Smooth muscle cell (in vitro differentiated cells): Measurements from ENCODE around the gene PRDX1. TPM values are rescaled to one million over a fixed set of nuclear protein-coding genes. Genes with fewer than 3 reads are reported as not detected.
A peak's percentile ranks its signal among the peaks of the same experiment; 100 is the strongest.
"Not testable (repeated sequence)": the region's sequence is repeated elsewhere in the genome, so short reads cannot be mapped to it uniquely, and the experiment has no call there.

Source experiments
- DNase-seq: peaks from one replicate; lab custom pipeline; 2025; ENCODE audit not compliant: unreplicated experiment; lab: John Stamatoyannopoulos, UW
- H2AFZ ChIP-seq: fragments of 200-600 bp; sonication (generic); 2 replicates; pipeline ENCODE4 v1.6.0; 2016; ENCODE audit warnings: antibody characterized with exemption, low read depth, mild to moderate bottlenecking
- H3F3A ChIP-seq: fragments of 200-600 bp; sonication (generic); 2 replicates; pipeline ENCODE4 v1.6.0; 2017; ENCODE audit warnings: antibody characterized with exemption, low read depth
- H3K27ac ChIP-seq: fragments of 200-600 bp; sonication (generic); 2 replicates; pipeline ENCODE4 v1.5.1; 2016; ENCODE audit warnings: low read depth, mild to moderate bottlenecking
- H3K27me3 ChIP-seq: fragments of 200-600 bp; sonication (generic); 2 replicates; pipeline ENCODE4 v1.6.1; 2016; ENCODE audit warnings: low read depth, mild to moderate bottlenecking
- H3K36me3 ChIP-seq: fragments of 200-600 bp; sonication (generic); 2 replicates; pipeline ENCODE4 v1.5.1; 2016; ENCODE audit warnings: low read depth
- H3K4me1 ChIP-seq: fragments of 200-600 bp; sonication (generic); 2 replicates; pipeline ENCODE4 v1.5.1; 2016; ENCODE audit warnings: low read depth
- H3K4me2 ChIP-seq: fragments of 200-600 bp; sonication (generic); 2 replicates; pipeline ENCODE4 v1.6.0; 2016; ENCODE audit warnings: mild to moderate bottlenecking
- H3K4me3 ChIP-seq: fragments of 200-600 bp; sonication (generic); 2 replicates; pipeline ENCODE4 v1.5.1; 2016; ENCODE audit warnings: mild to moderate bottlenecking
- H3K79me2 ChIP-seq: fragments of 200-600 bp; sonication (generic); 2 replicates; pipeline ENCODE4 v1.6.0; 2016; ENCODE audit warnings: low read depth, mild to moderate bottlenecking
- H3K9ac ChIP-seq: fragments of 200-600 bp; sonication (generic); 2 replicates; pipeline ENCODE4 v1.6.0; 2016; ENCODE audit warnings: low read depth
- H3K9me3 ChIP-seq: fragments of 200-600 bp; sonication (generic); replicated peaks from 2 replicates; pipeline ENCODE4 v1.5.1; 2016; ENCODE audit warnings: low read depth
- H4K20me1 ChIP-seq: fragments of 200-600 bp; sonication (generic); 2 replicates; pipeline ENCODE4 v1.6.0; 2016; ENCODE audit warnings: low read depth
- WGBS: methylation state at CpG from one replicate; pipeline ENCODE4 v1.1.7; 2016; ENCODE audit warnings: low lambda C conversion rate; 5-methylcytosine and 5-hydroxymethylcytosine counted together
- polyA plus RNA-seq: library from polyadenylated mRNA; unstranded; fragments of >200 nt; fragmentation: Nextera tagmentation; extraction: Ambion mirVana; gene quantifications from 2 replicates; pipeline ENCODE4 v1.2.1, GENCODE V29; 2016
- total RNA-seq: library from RNA; depleted of rRNA; stranded (reverse); fragments of >200 nt; gene quantifications from 2 replicates; pipeline ENCODE4 v1.2.3, GENCODE V29; 2014
- TF ChIP-seq, protein P1 (sequence below): fragments of 200-600 bp; sonication (generic); IDR thresholded peaks from 2 replicates; pipeline ENCODE4 v1.5.1; 2017; ENCODE audit warnings: borderline replicate concordance, mild to moderate bottlenecking, antibody characterized with exemption; ENCODE audit not compliant: insufficient read depth, poor library complexity, severe bottlenecking

Gene PRDX1
- total and polyA plus RNA-seq, 2 experiments from 2014 or later, result 303 to 369 TPM

DNA sequence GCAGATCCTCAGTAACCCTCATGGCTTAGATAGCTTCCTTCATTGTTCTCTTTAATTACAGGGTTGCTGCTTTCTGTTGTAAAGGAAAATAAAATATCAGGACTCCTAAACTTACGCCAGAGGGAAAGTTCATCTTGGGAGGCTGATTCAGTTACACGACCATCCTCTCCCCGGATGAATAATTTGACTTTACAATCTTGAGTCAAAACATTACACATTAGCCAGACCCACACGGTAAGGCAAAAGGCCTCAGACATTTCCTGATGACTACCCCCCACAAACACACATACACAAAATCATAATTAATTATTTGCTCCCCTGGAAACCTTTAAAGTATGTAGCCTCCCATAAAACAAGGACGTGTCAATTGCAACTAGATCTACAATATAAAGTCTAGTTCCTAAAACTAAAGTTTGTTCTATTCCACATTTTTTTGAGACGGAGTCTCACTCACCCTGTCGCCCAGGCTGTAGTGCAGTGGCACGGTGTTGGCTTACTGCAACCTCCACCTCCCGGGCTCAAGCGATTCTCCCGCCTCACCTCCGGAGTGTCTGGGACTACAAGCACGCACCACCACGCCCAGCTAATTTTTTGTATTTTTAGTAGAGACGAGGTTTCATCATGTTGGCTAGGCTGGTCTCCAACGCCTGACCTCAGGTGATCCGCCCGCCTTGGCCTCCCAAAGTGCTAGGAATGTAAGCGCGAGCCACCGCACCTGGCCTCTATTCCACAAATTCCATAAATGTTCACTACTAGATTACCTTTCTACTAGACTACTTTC is 830 bp upstream of the PRDX1 start:
- DNase-seq, result no peak
- H3K4me1 ChIP-seq, result peaks cover 8% of the 10 kb centered on the region
- H3K4me3 ChIP-seq, result peak overlapping the region; percentile 87
- H3K9me3 ChIP-seq, result no peaks in the 10 kb centered on the region
- peak overlapping the region; percentile 90 for H3K9ac ChIP-seq
- peak overlapping the region; percentile 94 for H3K27ac ChIP-seq
- WGBS, result 45% methylated on average over 21 of the region's 21 CpGs
- H3F3A ChIP-seq, result peaks cover 11% of the 10 kb centered on the region
- H2AFZ ChIP-seq, result peak overlapping the region; percentile 67
- H3K27me3 ChIP-seq, result no peaks in the 10 kb centered on the region
- H4K20me1 ChIP-seq, result peaks cover 35% of the 10 kb centered on the region
- H3K79me2 ChIP-seq, result peaks cover 26% of the 10 kb centered on the region
- H3K4me2 ChIP-seq, result peak overlapping the region; percentile 92
- no peaks in the 10 kb centered on the region for H3K36me3 ChIP-seq
- TF ChIP-seq, protein P1, sequence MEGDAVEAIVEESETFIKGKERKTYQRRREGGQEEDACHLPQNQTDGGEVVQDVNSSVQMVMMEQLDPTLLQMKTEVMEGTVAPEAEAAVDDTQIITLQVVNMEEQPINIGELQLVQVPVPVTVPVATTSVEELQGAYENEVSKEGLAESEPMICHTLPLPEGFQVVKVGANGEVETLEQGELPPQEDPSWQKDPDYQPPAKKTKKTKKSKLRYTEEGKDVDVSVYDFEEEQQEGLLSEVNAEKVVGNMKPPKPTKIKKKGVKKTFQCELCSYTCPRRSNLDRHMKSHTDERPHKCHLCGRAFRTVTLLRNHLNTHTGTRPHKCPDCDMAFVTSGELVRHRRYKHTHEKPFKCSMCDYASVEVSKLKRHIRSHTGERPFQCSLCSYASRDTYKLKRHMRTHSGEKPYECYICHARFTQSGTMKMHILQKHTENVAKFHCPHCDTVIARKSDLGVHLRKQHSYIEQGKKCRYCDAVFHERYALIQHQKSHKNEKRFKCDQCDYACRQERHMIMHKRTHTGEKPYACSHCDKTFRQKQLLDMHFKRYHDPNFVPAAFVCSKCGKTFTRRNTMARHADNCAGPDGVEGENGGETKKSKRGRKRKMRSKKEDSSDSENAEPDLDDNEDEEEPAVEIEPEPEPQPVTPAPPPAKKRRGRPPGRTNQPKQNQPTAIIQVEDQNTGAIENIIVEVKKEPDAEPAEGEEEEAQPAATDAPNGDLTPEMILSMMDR, result no peak

DNA sequence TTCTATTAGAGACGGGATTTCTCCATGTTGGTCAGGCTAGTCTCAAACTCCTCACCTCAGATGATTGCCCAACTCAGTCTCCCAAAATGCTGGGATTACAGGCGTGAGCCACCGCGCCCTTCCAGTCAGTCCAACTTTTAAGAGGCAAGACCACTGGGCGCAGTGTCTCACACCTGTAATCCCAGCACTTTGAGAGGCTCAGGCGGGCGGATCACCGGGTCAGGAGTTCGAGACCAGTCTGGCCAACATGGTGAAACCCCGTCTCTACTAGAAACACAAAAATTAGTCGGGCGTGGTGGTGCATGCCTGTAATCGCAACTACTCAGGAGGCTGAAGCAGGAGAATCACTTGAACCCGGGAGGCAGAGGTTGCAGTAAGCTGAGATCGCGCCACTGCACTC is 1.9 kb downstream of the PRDX1 start:
- Histone ChIP-seq H3K79me2 (peaks cover 26% of the 10 kb centered on the region), H3F3A (peaks cover 11% of the 10 kb centered on the region), H3K4me2 (peak overlapping the region; percentile 92), H4K20me1 (peaks cover 59% of the 10 kb centered on the region)
- not testable (repeated sequence) for DNase-seq, H3K9me3 ChIP-seq, H3K4me3 ChIP-seq, H3K4me1 ChIP-seq, H3K9ac ChIP-seq, H2AFZ ChIP-seq, H3K27ac ChIP-seq, H3K36me3 ChIP-seq, H3K27me3 ChIP-seq
- WGBS, result 70% methylated on average over 16 of the region's 16 CpGs

DNA sequence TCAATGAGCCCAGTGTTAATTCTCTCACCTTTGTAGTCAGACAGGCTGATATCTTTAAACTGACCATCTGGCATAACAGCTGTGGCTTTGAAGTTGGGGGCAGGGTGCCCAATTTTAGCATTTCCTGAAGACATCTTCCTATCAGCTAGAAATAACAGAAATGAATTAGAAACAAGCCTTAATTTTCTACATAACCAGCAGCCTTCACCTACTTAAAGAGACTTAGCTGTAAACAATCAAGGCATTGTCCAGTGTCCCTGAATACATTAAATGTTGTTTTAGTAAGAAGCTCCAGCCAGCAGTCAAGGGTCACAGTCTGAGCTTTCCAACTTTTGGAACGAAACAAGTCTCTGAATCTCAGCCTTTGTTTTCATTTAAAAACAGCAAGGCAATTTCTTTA is 2.8 kb downstream of the PRDX1 start:
- H3K36me3 ChIP-seq, result no peaks in the 10 kb centered on the region
- peaks cover 9% of the 10 kb centered on the region for H3F3A ChIP-seq
- WGBS, result 57% methylated on average over 1 of the region's 1 CpG
- no peak overlapping the region for H3K9ac ChIP-seq
- H3K79me2 ChIP-seq, result peaks cover 26% of the 10 kb centered on the region
- H3K27me3 ChIP-seq, result no peaks in the 10 kb centered on the region
- H4K20me1 ChIP-seq, result peaks cover 68% of the 10 kb centered on the region
- no peak overlapping the region for H2AFZ ChIP-seq
- H3K9me3 ChIP-seq, result no peaks in the 10 kb centered on the region
- TF ChIP-seq, protein P1, result no peak
- peaks cover 8% of the 10 kb centered on the region for H3K4me1 ChIP-seq
- no peak for DNase-seq
- H3K27ac ChIP-seq, result no peak overlapping the region
- no peak overlapping the region for H3K4me3 ChIP-seq
- peak overlapping the region; percentile 19 for H3K4me2 ChIP-seq

DNA sequence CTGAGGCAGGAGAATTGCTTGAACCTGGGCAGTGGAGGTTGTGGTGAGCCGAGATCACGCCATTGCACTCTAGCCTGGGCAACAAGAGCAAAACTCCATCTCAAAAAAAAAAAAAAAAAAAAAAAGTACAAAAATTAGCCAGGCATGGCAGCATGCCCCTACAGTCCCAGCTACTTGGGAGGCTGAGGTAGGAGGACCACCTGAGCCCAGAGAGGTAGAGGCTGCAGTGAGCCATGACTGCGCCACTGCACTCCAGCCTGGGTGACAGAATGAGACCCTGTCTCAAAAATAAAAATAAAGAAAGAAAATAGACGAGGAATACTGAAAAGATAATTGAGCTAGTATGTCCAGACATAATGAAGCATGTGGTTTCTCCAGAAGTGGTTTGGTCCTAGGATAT is 3.3 kb downstream of the PRDX1 start:
- H3K4me1 ChIP-seq, DNase-seq, H3K27me3 ChIP-seq, H2AFZ ChIP-seq, H3K4me3 ChIP-seq, H3F3A ChIP-seq, H3K36me3 ChIP-seq, H3K27ac ChIP-seq, H3K9me3 ChIP-seq, H3K4me2 ChIP-seq, H3K9ac ChIP-seq: not testable (repeated sequence)
- WGBS, result 86% methylated on average over 4 of the region's 4 CpGs
- Histone ChIP-seq H4K20me1 (peaks cover 73% of the 10 kb centered on the region), H3K79me2 (peaks cover 26% of the 10 kb centered on the region)
